ACHN (cell line): Measurements from ENCODE around the gene UVRAG.
"Not testable (repeated sequence)": the region's sequence is repeated elsewhere in the genome, so short reads cannot be mapped to it uniquely, and the experiment has no call there.

Experiments
- DNase-seq: peaks from one replicate; pipeline ENCODE4 v3.0.0-alpha.2; 2015
- in situ Hi-C: cut with HindIII; loops from 2 replicates; pipeline ENCODE4 v1.10.0; 2017; ENCODE audit warnings: low sequenced_read_pairs, low pct_ligation_motif_present, low pct_unique_long_range_greater_than_20kb

UVRAG gene

DNA sequence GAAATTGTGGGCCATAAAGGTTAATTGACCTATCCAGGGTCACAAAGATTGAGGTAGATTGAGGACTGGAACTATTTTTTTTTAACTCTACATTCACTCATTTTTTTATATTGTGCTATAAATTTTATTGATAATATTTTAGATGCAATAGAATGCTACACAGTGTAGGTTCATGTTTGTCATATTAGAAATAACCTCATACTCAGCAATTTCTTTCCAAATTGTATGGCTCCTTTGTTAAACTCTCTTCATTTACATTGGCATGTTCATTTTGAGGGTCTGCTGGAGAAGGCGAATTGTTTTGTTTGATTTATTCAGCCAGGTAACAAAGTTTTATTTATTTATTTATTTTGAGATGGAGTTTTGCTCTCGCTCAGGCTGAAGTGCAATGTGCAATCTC, 44.6 kb downstream of the UVRAG start:
- no peak for DNase-seq
- in situ Hi-C loops: no loop called here

DNA sequence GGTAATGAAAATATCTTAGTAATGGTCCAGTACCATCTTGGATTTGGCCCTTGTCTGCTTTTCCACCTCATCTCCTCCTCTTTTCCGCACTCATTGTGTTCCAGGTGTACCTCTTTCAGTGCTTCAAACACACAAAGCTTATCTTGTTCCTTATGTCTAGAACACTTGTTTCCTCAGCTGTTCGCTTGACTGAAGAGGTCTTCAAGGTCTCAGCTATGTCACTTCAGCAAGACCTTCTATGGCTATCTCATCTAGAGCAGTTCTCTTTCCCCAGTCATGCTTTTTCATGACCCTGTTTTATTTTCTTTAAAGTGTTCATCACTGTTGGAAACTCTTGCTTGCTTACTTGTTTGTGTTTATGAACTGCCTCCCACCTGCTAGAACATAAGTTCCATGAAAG, 47.4 kb downstream of the UVRAG start:
- in situ Hi-C loops: no loop called here
- no peak for DNase-seq

DNA sequence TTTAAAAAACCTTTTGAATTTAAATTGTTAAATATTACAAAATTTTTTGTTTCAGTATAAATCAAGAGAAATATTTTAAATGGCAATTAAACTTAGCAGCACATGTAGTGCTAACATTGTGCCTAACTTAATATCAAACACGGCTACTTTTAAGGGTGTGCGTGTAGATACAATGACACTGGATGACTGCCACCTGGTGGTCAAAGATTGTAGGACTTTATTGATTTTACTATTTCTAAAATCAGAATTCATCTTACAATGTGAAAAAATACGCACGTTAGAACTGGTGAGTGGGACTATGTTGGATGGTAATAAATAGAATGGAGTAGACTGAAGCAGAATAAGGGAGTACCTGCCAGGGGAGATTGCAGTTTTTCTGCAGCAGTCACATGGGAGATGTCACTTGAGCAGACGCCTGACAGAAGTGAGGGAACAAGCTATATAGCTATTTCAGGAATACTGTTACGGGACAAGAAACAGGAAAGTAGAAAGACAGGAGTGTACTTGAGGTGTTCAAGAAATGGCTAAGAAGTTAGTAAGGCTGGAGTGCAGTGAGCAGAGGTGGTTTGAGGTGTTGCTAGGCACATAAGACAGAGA, 52.9 kb downstream of the UVRAG start:
- peak; percentile 46 for DNase-seq
- in situ Hi-C loops: no loop called here

DNA sequence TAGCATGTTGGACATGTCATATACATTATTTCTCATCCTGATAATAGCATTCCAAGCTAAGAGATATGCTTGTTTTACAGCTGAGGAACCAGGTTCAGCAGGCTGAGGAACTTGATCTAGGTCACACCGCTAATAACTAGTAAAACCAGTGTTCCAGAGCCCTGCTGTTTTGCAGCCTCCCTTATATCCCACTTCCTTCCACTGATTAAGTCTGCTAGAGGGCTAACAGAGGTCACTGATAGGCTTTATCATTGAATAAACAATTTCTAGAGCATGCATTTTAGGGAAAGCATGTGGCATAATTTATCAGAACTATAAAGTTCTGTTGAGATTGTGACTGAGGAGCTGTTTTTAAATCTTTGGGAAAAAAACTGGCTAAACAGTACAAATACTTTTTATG, 54.0 kb downstream of the UVRAG start:
- in situ Hi-C loops: no loop called here

DNA sequence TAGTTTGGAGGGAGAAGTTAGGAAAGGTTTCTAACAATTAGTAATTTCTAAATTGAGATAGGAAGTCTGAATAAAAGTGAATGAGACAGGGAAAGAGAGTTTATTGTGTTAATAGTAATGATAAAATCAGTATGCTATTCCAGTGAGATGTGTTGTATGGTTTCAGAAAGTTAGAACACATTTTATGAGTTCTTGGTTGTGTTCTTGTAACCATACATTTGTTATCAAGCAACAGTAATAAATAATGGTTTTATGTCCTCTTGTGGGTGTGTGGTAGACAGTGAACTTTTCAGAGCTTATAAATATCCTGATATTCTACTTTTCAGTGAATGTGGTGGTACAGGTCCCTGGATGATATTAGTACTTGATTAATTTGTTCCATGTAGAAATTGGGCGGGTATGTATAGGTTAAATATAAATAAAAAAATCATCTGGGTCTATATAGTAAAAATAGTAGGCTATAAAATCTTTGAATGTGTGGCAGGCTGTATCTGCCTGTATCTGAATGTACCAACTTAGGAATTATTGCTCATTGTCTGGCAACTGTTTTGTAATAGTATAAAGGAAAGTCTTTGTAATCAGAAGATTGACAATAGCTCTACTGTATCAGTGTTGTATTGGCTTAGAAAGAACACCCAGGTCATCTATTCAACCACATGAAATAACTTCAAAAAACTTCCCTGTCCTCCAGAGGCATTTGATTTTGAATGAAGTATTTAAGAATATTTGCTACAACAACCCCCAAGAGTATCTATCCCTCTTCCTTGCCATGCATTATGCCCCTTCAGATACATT, 54.8 kb downstream of the UVRAG start:
- in situ Hi-C loops: no loop called here
- no peak for DNase-seq

More for the DNA sequence above, 54.0 kb downstream of the UVRAG start:
- DNase-seq: no peak

DNA sequence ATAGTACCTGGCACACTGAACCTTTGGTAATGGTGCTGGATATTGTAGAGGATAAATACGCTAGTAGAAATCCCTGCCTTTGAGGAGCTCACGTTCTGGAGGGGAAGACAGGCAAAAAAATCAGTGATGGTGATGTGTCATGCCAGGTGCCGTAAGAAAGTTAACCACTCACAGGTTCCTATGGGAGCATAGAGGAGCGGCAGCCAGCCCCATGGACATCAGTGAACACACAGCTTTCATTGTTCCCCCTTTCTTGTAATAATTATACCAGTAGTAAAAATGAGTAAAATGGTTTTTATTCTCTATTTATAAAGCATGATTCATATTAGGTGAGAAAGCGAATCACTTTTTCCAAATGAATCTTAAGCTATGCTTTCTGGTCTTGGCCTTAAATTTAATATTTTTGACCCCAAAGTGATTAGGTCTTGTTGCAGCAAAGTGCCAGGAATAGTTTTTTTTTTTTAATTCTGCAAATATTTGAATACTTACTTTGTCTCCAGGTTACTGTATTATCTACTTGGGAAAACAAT, 57.9 kb downstream of the UVRAG start:
- DNase-seq: no peak
- in situ Hi-C loops: no loop called here

DNA sequence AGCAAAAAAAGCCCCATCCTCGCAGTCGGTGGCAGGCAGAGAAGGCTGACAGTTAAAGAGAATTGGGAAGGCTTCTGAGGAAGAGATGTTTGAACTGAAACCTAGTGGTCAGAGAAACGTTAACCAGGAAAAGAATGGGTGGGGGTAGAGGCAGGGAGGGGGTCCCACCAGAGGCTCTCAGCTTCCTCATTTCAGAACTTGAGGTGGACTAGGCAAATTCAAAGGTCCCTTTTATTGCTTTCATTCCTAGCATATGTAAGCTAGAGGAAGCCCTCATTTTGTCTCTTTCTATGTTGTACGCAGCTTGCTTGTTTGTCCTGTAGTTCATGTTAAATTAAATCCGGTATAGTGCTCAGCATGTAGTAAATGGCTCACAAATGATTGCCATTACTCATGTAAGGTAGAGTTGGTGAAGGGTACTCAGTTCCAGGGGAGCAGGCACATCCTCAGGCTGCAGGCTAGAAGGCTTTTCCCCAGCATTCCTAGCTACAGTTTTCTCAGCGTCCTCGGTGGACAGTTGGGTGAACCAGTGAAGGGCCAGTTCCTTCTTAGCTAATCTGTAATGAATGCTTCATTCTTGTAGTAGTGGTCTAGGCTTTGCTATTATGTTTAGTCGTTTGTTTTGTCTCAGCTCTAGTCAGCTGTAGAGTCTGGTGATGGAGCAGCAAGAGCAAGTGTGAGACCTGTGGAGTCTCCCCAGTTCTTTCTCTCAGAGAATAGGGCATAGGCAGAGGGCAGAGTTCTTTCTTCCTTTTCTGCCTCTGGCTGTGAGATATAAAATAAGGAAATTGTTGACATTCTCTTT, 58.6 kb downstream of the UVRAG start:
- in situ Hi-C loops: no loop called here

DNA sequence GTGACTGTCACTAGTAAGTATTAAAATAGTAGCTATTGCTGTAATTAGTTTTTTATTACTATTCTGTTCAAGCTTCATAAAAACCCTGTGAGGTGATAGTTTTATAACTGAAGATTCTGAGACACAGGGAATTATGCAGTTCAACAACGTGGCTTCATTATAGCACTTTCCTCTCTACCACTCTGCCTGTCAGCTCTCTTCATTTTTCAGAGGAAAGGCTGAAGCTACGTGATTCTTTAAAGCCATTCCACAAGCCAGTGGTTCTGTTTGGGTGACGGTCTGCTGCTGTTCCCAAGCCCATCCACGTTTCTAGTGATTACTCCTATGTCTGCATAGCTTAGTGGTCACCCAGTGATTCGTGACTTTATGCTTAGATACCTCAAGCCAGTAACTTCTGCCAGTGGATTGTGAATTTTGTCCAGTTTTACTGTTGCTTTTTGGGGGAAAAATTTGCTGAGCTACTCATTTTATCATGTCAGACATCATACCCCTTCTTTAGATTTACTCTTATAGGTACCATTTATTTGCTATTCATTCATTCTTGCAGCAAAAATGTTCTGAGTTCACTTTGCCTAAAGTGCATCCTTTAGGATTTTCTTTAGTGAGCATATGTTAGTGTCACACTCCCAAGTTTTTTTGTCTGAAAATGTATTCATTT, 59.8 kb downstream of the UVRAG start:
- in situ Hi-C loops: no loop called here

More for the DNA sequence above, 58.6 kb downstream of the UVRAG start:
- DNase-seq: no peak

DNA sequence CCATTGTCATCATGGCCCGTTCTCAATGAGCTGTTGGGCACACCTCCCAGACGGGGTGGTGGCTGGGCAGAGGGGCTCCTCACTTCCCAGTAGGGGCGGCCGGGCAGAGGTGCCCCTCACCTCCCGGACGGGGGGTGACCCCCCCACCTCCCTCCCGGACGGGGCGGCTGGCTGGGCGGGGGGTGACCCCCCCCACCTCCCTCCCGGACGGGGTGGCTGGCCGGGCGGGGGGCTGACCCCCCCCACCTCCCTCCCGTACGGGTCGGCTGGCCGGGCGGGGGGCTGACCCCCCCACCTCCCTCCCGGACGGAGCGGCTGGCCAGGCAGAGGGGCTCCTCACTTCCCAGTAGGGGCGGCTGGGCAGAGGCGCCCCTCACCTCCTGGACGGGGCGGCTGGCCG, 62.3 kb downstream of the UVRAG start:
- in situ Hi-C loops, DNase-seq: not testable (repeated sequence)

More for the DNA sequence above, 59.8 kb downstream of the UVRAG start:
- DNase-seq: no peak

DNA sequence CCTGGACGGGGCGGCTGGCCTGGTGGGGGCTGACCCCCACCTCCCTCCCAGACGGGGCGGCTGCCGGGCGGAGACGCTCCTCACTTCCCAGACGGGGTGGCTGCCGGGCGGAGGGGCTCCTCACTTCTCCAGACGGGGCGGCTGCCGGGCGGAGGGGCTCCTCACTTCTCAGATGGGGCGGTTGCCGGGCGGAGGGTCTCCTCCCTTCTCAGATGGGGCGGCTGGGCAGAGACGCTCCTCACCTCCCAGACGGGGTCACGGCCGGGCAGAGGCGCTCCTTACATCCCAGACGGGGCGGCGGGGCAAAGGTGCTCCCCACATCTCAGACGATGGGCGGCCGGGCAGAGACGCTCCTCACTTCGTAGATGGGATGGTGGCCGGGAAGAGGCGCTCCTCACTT, 62.9 kb downstream of the UVRAG start:
- in situ Hi-C loops: not testable (repeated sequence)

DNA sequence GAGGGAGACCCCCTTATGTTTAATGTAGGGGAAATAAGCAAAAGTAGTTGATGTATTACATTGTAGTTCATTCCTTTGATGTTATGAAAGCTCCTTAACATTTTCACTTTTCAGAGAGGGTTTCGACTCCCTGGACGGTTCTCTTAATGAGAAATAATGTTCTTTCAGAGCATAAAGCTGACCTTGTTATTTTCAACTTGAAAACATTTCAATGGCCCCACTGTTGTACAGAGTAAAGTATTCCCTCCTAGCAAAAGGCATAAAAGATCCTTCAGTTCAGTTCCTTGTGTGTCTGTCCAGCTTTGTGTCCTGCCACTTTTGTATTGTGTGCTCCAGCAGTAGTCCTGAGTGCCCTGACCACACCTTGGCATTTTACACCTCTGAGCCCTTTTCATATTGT, 63.9 kb downstream of the UVRAG start:
- DNase-seq: no peak
- in situ Hi-C loops: no loop called here

More for the DNA sequence above, 62.9 kb downstream of the UVRAG start:
- not testable (repeated sequence) for DNase-seq

DNA sequence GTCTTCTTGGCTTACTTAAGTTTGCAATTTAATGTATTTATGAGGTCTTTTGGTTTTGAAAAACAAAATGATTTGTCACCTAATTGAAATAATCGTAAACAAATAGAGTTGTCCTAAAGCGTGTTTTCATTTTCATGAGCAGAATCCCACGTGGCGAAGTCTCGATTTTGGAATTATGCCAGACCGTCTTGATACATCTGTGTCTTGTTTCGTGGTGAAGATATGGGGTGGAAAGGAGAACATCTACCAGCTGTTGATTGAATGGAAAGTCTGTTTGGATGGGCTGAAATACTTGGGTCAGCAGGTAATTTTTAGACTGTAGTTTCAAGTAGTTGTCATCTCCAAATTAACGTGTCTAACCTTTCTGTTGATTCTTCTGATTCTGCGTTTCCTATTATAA, 64.7 kb downstream of the UVRAG start:
- in situ Hi-C loops: no loop called here
- DNase-seq: no peak

DNA sequence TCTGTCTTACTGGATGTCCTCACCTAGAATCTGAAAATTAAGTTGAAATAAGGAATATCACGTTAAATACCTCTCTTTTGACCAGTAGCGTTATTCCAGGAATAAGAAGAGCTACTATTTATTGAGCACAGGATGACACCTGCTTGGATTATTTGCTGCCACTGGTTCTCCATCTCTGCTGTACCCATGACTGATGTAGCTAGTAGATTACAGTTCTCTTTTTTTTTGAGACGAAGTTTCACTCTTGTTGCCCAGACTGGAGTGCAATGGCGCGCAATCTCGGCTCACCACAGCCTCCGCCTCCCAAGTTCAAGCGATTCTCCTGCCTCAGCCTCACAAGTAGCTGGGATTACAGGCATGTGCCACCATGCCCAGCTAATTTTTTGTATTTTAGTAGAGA, 65.3 kb downstream of the UVRAG start:
- in situ Hi-C loops, DNase-seq: not testable (repeated sequence)

DNA sequence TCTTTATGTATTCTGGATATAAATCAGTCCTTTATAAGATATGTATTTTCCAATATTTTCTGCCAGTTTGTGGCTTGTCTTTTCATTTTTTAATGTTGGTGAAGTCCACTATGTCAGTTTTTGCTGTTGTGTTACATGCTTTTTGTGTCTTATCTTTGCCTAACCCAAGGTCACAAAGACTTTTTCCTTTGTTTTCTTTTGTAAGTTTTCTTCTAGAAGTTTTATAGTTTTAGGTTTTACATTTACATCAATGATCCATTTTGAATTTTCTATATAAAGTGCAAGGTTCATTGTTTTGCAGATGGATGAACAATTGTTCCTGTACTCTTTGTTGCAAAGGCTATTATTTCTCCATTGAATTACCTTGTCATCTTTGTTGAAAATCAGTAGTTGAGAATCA, 69.3 kb downstream of the UVRAG start:
- in situ Hi-C loops: no loop called here
- DNase-seq: no peak

DNA sequence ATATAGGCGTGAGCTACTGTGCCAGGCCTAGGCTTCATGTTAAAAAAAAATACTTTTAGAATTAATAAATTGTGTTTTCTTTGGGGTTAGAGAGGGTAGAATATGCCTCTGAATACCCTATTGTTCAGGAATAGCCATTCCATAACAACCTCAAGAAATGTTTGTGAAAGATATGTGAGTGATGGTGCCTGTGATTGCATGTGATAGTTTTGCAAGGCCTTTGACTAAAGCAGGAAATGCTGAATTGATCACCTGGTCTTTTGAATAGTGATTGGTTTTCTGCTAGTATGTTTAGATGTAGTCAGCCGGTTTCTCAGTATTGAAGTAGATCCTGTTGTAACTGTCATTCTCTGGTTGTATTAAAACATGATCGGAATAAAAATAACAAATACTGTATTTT, 73.4 kb downstream of the UVRAG start:
- no peak for DNase-seq
- in situ Hi-C loops: no loop called here

DNA sequence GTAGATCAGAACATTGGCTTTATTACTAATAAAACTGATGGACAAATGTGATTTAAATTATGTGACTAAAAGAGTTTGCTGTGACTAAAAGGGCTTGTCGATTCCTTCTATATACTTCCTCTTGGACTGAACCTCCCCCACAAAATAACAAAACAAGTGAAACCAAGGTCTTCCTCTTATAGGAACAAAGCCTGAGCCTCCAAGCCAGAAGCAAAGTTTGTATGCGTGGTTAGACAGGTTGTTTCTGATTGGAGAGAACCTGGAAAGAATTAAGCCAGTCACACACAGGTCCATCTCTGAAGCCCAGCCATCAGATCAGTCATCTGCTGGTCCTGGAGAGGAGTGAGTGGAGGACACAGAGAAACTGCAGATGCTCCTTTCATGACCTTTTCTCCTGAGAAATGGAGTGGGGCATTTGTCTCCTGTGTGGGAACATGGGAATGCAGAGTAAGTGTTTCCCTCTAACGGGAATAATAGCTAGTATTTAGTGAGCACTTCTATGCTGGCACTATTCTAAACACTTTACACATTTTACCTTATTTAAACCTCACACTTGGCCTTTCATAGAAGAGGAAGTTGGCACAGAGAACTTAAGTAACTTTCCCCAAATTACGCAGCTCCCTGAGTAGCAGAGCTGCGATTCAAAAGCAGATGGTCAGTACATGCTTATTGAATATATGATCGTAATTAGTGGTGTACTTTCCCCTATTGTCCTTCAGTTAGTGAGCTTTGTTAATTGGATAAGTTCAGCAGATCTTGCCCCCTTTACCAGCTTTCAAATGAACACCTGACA, 77.1 kb downstream of the UVRAG start:
- in situ Hi-C loops: no loop called here
- DNase-seq: no peak

DNA sequence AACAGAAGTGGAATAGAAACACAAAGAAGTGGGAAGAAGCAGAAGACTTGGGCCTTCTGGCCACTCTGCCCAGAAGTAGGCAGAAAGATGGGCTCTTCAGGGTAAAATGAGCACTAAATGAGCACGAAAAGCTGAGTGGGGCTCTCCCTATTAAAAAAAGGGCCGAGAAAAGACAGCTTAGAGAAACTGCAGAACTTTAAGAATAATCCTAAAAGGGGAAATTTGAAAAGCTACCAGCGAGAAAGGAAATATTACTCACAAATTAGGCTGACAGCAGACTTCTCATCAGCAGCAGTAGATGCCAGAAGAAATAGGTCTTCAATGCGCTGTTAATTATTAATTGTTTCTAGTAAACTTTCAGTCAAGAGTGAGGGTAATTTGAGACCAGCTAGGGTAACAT, 78.2 kb downstream of the UVRAG start:
- DNase-seq: no peak
- in situ Hi-C loops: no loop called here

DNA sequence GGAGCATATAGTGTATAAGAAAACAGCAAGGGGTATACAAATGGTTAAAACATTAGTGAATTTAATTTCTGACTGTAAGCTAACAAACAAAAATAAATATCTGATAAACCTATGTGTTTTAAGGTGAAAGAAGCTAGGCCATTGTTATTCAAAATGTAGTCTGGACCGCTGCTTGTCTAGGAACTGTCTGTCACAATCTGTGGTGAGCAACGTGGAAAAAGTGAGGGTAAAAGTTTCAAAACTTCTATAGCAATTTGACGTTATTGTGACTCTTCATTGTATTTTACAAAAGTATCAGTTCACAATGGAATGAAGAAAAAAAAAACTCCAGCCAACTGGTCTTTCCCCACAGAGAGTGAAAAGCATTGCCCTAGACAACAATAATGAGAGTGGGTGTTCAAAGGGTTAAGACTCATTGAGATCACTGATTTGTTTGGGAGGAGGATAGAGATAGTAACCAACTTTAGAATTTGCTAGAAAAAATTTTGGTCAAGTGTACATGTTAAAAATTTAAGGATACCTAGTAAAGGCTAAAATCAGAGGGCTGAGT, 79.1 kb downstream of the UVRAG start:
- in situ Hi-C loops: no loop called here
- no peak for DNase-seq
